Uterus (tissue), 4 donors: ENCODE data around the gene MBD5. TPM values are rescaled to one million over a fixed set of nuclear protein-coding genes. Genes with fewer than 3 reads are reported as not detected.

Source experiments
- DNase-seq, 2 donors: peaks; one replicate each; pipeline ENCODE4 v3.0.0-alpha.2; 2019 to 2020
- H3K27ac ChIP-seq, 2 donors: fragments of 200-600 bp; sonication (generic); 1 replicate in 1 of 2; 2 replicates in 1 of 2; pipeline ENCODE4 v1.5.1; 2016 to 2018
- H3K27me3 ChIP-seq, 2 donors: fragments of 200-600 bp; sonication (generic); one replicate each; pipeline ENCODE4 v1.5.1; 2018 to 2019; ENCODE audit warnings: control low read depth in 1 of 2
- H3K36me3 ChIP-seq, 2 donors: fragments of 200-600 bp; sonication (generic); one replicate each; pipeline ENCODE4 v1.5.1; 2019; ENCODE audit warnings: control low read depth in 1 of 2
- H3K4me1 ChIP-seq, 2 donors: fragments of 200-600 bp; sonication (generic); one replicate each; pipeline ENCODE4 v1.5.1; 2018 to 2019; ENCODE audit warnings: control low read depth in 1 of 2
- H3K4me3 ChIP-seq, 2 donors: fragments of 200-600 bp; sonication (generic); 1 replicate in 1 of 2; 2 replicates in 1 of 2; pipeline ENCODE4 v1.5.1; 2018 to 2019; ENCODE audit warnings: mild to moderate bottlenecking in 1 of 2
- H3K9me3 ChIP-seq, 2 donors: fragments of 200-600 bp; sonication (generic); one replicate each; pipeline ENCODE4 v1.5.1; 2019; ENCODE audit warnings: control low read depth in 1 of 2
- CTCF ChIP-seq, 4 experiments: fragments of 200-600 bp in 2 of 4; fragments of 450-650 bp in 2 of 4; sonication (generic) in 2 of 4; IDR thresholded peaks; one replicate each; pipeline ENCODE4 v1.5.1; 2016 to 2019; ENCODE audit warnings: antibody characterized with exemption in 4 of 4, mild to moderate bottlenecking in 2 of 4, moderate library complexity in 1 of 4
- POLR2A ChIP-seq, 2 donors: fragments of 450-650 bp; IDR thresholded peaks; one replicate each; pipeline ENCODE4 v1.6.1; 2016; ENCODE audit warnings: antibody characterized with exemption in 2 of 2, mild to moderate bottlenecking in 1 of 2, moderate library complexity in 1 of 2
- intact Hi-C: fragments of 100-400 bp; cut with DNase I; formaldehyde crosslinking; loops from one replicate; pipeline ENCODE4 v1.15.1; 2023; ENCODE audit warnings: low total_unique reads
- total RNA-seq, 4 donors: library from RNA; depleted of rRNA in 3 of 4; stranded (reverse); fragments of >200 nt in 3 of 4; gene quantifications; one replicate each; pipeline versions ENCODE4 v1.1.0 to v1.2.4, GENCODE V29; 2014 to 2023
- donor health status: DM: yes; HTN: yes; CAD: no.

MBD5 gene
- total RNA-seq, 4 donors from 2014 or later: 17.4 to 77.9 (median 51.5) TPM

GRCh38 chr2:148342086-148342485 is 321.2 kb downstream of the MBD5 start:
- intact Hi-C loops: no loop called here
- Histone ChIP-seq H3K27me3 (no peaks in the 10 kb centered on the region), H3K4me1 (no peaks in the 10 kb centered on the region), H3K9me3 (peaks cover 0 to 9% of the 10 kb centered on the region in 2 donors), H3K36me3 (no peaks in the 10 kb centered on the region), H3K27ac (no peak overlapping the region), H3K4me3 (no peak overlapping the region)
- no peak for DNase-seq
- TF ChIP-seq CTCF (IDR thresholded peaks at IDR 0.05) (no peak), POLR2A (IDR thresholded peaks at IDR 0.05) (no peak)

GRCh38 chr2:148350199-148350598 is 329.3 kb downstream of the MBD5 start:
- Histone ChIP-seq H3K36me3 (no peaks in the 10 kb centered on the region), H3K4me1 (no peaks in the 10 kb centered on the region), H3K27me3 (no peaks in the 10 kb centered on the region), H3K9me3 (peaks cover 0 to 4% of the 10 kb centered on the region in 2 donors), H3K27ac (no peak overlapping the region), H3K4me3 (no peak overlapping the region)
- intact Hi-C loops: no loop called here
- no peak for DNase-seq
- no peak for TF ChIP-seq POLR2A (IDR thresholded peaks at IDR 0.05)
- no peak for TF ChIP-seq CTCF (IDR thresholded peaks at IDR 0.05)

- peaks cover 0 to 8% of the 10 kb centered on the region in 2 donors for H3K9me3 ChIP-seq
- no peak for TF ChIP-seq POLR2A (IDR thresholded peaks at IDR 0.05)
- no peaks in the 10 kb centered on the region for H3K36me3 ChIP-seq
- no peak overlapping the region for H3K27ac ChIP-seq
- no peak for DNase-seq
- intact Hi-C loops: no loop called here
- no peak overlapping the region for H3K4me3 ChIP-seq
- no peaks in the 10 kb centered on the region for H3K27me3 ChIP-seq
- no peaks in the 10 kb centered on the region for H3K4me1 ChIP-seq
Measured at GRCh38 chr2:148351437-148352143, 330.7 kb downstream of the MBD5 start.

GRCh38 chr2:148358375-148358774 is 337.5 kb downstream of the MBD5 start:
- Histone ChIP-seq H3K4me3 (no peak overlapping the region), H3K27me3 (no peaks in the 10 kb centered on the region), H3K9me3 (peaks cover 0 to 7% of the 10 kb centered on the region in 2 donors), H3K27ac (no peak overlapping the region), H3K4me1 (no peaks in the 10 kb centered on the region), H3K36me3 (no peaks in the 10 kb centered on the region)
- no peak for DNase-seq
- TF ChIP-seq POLR2A (IDR thresholded peaks at IDR 0.05): no peak
- no peak for TF ChIP-seq CTCF (IDR thresholded peaks at IDR 0.05)
- intact Hi-C loops: no loop called here

GRCh38 chr2:148360662-148361061 is 339.8 kb downstream of the MBD5 start:
- intact Hi-C loops: no loop called here
- no peak for DNase-seq
- Histone ChIP-seq H3K9me3 (no peaks in the 10 kb centered on the region), H3K4me1 (no peaks in the 10 kb centered on the region), H3K36me3 (no peaks in the 10 kb centered on the region), H3K4me3 (no peak overlapping the region), H3K27ac (no peak overlapping the region), H3K27me3 (no peaks in the 10 kb centered on the region)
- no peak for TF ChIP-seq CTCF (IDR thresholded peaks at IDR 0.05)
- no peak for TF ChIP-seq POLR2A (IDR thresholded peaks at IDR 0.05)
